Ishikawa (cell line): ENCODE results near the gene SUPT5H.
A peak's percentile ranks its signal among the peaks of the same experiment; 100 is the strongest.

ENCODE experiments used
- CREB1 ChIP-seq: IDR thresholded peaks from 2 replicates; pipeline ENCODE4 v1.6.1; 2012; ENCODE audit warnings: low read depth
- EP300 ChIP-seq: IDR thresholded peaks from 2 replicates; pipeline ENCODE4 v1.6.1; 2012; ENCODE audit warnings: borderline replicate concordance
- FOXM1 ChIP-seq: IDR thresholded peaks from 2 replicates; pipeline ENCODE4 v1.6.1; 2012; ENCODE audit warnings: low read depth, borderline replicate concordance
- RAD21 ChIP-seq: IDR thresholded peaks from 2 replicates; pipeline ENCODE4 v1.6.1; 2012; ENCODE audit warnings: low read depth
- TCF12 ChIP-seq: IDR thresholded peaks from 2 replicates; pipeline ENCODE4 v1.6.1; 2012; ENCODE audit warnings: low read depth
- TF ChIP-seq, protein P1 (sequence below): IDR thresholded peaks from 2 replicates; pipeline ENCODE4 v1.6.1; 2012; ENCODE audit warnings: low read depth, mild to moderate bottlenecking
- TF ChIP-seq, protein P2 (sequence below): IDR thresholded peaks from 2 replicates; pipeline ENCODE4 v1.6.1; 2012
- TF ChIP-seq, protein P3 (sequence below): IDR thresholded peaks from 2 replicates; pipeline ENCODE4 v1.6.1; 2012

DNA sequence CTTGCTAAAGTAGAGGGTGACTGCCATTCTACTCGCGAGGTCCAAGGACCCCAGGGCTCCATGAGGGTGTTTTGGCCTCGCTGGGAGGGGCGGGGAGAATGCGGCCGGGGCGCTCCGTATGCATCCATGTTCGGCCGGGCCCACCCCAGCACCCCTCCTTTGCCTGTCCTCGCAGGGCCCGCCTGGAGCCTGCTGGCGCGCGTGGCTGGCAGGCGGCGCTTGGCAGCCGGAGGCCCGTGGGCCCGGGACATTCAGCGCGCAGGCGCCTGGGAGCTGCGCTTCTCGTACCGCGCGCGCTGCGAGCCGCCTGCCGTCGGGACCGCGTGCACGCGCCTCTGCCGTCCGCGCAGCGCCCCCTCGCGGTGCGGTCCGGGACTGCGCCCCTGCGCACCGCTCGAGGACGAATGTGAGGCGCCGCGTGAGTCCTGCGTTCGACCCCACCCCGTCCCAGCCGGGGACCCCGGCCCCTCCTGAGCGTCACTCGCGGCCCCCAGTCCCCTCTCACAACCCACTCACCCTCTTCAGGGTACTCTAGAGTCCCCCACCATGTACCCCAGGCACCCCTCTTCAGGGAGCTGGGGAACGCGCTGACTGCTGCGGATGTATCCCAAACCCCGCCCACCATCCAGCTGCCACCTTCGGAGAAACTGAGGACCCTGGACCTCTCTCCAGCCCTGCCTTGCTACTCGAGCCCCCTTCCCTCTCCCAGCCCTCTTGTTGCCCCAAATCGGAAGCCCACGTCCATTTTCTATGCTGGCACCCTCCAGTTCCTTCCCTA is 57.4 kb downstream of the SUPT5H start:
- TF ChIP-seq, protein P1, sequence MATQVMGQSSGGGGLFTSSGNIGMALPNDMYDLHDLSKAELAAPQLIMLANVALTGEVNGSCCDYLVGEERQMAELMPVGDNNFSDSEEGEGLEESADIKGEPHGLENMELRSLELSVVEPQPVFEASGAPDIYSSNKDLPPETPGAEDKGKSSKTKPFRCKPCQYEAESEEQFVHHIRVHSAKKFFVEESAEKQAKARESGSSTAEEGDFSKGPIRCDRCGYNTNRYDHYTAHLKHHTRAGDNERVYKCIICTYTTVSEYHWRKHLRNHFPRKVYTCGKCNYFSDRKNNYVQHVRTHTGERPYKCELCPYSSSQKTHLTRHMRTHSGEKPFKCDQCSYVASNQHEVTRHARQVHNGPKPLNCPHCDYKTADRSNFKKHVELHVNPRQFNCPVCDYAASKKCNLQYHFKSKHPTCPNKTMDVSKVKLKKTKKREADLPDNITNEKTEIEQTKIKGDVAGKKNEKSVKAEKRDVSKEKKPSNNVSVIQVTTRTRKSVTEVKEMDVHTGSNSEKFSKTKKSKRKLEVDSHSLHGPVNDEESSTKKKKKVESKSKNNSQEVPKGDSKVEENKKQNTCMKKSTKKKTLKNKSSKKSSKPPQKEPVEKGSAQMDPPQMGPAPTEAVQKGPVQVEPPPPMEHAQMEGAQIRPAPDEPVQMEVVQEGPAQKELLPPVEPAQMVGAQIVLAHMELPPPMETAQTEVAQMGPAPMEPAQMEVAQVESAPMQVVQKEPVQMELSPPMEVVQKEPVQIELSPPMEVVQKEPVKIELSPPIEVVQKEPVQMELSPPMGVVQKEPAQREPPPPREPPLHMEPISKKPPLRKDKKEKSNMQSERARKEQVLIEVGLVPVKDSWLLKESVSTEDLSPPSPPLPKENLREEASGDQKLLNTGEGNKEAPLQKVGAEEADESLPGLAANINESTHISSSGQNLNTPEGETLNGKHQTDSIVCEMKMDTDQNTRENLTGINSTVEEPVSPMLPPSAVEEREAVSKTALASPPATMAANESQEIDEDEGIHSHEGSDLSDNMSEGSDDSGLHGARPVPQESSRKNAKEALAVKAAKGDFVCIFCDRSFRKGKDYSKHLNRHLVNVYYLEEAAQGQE, result no peak
- no peak for TF ChIP-seq CREB1
- TF ChIP-seq, protein P2, sequence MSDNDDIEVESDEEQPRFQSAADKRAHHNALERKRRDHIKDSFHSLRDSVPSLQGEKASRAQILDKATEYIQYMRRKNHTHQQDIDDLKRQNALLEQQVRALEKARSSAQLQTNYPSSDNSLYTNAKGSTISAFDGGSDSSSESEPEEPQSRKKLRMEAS, result peak; percentile 98
- peak; percentile 21; the same call in 1 of the 2 replicates for TF ChIP-seq TCF12
- TF ChIP-seq, protein P3, sequence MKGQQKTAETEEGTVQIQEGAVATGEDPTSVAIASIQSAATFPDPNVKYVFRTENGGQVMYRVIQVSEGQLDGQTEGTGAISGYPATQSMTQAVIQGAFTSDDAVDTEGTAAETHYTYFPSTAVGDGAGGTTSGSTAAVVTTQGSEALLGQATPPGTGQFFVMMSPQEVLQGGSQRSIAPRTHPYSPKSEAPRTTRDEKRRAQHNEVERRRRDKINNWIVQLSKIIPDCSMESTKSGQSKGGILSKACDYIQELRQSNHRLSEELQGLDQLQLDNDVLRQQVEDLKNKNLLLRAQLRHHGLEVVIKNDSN, result no peak; the same call in 1 of the 2 replicates
- TF ChIP-seq EP300, result no peak
- TF ChIP-seq RAD21, result peak; percentile 26; the same call in 1 of the 2 replicates
- TF ChIP-seq FOXM1, result no peak
